ENCODE data around the gene RPTN. TPM values are rescaled to one million over a fixed set of nuclear protein-coding genes. Genes with fewer than 3 reads are reported as not detected.
"Not testable (repeated sequence)": the region's sequence is repeated elsewhere in the genome, so short reads cannot be mapped to it uniquely, and the experiment has no call there.

The RPTN gene
- total RNA-seq, 3 donors from 2014 or later = not detected

DNA sequence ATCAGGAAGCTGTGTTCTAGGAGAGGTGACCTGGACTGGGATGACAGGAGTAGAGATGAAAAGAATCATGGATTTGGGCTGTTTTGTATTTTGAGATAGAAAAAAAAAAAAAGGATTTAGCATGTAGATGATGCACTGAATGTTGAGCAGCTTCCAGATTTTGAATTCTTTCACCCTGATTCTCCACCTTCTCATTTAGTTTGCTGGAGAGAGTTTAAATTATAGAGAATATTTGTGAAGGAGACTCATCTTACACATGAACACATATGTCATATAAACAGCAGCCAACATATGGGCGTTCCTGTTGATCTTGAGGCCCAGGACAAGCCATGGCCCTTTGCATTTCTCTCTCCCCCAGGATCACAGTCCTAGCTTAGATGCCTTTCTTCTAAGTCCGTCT is 7.4 kb downstream of the RPTN start:
- Histone ChIP-seq H3K4me1 (no peaks in the 10 kb centered on the region), H3K4me3 (no peak overlapping the region), H3K36me3 (no peaks in the 10 kb centered on the region), H3K9me3 (peaks cover 20 to 21% of the 10 kb centered on the region in 2 donors), H3K27me3 (no peaks in the 10 kb centered on the region), H3K27ac (no peak overlapping the region)
- TF ChIP-seq, protein P1, sequence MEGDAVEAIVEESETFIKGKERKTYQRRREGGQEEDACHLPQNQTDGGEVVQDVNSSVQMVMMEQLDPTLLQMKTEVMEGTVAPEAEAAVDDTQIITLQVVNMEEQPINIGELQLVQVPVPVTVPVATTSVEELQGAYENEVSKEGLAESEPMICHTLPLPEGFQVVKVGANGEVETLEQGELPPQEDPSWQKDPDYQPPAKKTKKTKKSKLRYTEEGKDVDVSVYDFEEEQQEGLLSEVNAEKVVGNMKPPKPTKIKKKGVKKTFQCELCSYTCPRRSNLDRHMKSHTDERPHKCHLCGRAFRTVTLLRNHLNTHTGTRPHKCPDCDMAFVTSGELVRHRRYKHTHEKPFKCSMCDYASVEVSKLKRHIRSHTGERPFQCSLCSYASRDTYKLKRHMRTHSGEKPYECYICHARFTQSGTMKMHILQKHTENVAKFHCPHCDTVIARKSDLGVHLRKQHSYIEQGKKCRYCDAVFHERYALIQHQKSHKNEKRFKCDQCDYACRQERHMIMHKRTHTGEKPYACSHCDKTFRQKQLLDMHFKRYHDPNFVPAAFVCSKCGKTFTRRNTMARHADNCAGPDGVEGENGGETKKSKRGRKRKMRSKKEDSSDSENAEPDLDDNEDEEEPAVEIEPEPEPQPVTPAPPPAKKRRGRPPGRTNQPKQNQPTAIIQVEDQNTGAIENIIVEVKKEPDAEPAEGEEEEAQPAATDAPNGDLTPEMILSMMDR (IDR thresholded peaks at IDR 0.05) = no peak
- no peak for TF ChIP-seq POLR2A (IDR thresholded peaks at IDR 0.05)
- TF ChIP-seq POLR2AphosphoS5 (IDR thresholded peaks at IDR 0.05) = no peak
- intact Hi-C loops (cut with DNase I; ENCODE audit: low total_unique reads) = no loop called here
- DNase-seq (ENCODE audit: low spot score in 2 of 2) = no peak

DNA sequence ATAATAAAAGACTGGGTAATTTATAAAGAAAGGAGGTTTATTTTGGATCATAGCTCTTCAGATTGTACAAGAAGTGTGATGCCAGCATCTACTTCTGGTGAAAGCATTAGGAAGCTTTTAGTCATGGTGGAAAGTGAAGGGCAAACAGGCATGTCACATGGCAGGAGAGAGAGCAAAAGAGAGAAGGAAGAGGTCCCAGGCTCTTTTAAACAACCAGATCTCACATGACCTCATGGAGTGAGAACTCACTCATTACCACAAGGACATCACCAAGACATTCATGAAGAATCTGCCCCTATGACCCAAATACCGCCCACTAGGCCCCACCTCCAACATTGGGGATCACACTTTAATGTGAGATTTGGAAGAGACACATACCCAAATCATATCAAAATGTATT is 10.0 kb downstream of the RPTN start:
- no peak for DNase-seq (ENCODE audit: low spot score in 2 of 2)
- no peaks in the 10 kb centered on the region for H3K27me3 ChIP-seq
- no peaks in the 10 kb centered on the region for H3K4me1 ChIP-seq
- H3K9me3 ChIP-seq = peaks cover 20 to 21% of the 10 kb centered on the region in 2 donors
- intact Hi-C loops (cut with DNase I; ENCODE audit: low total_unique reads) = no loop called here
- H3K27ac ChIP-seq = no peak overlapping the region
- TF ChIP-seq POLR2A (IDR thresholded peaks at IDR 0.05) = no peak
- TF ChIP-seq, protein P1 (IDR thresholded peaks at IDR 0.05) = no peak
- TF ChIP-seq POLR2AphosphoS5 (IDR thresholded peaks at IDR 0.05) = no peak
- H3K36me3 ChIP-seq = no peaks in the 10 kb centered on the region
- no peak overlapping the region for H3K4me3 ChIP-seq

DNA sequence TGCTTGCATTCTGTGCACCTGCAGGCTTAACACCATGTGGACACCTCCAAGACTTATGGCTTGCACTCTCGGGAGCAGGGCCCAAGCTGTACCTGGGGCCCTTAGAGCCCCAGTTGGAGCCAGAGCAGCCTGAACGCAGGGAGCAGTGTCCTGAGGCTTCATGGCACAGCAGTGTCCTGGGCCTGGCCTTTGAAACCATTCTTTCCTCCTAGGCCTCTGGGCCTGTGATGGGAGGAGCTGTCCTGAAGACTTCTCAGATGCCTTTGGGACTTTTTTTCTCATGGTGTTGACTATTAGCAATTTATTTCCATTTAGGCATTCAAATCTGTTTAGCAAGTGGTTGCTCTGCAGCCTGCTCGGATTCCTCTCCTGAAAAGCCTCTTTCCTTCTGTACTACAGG is 11.0 kb downstream of the RPTN start:
- intact Hi-C loops (cut with DNase I; ENCODE audit: low total_unique reads) = no loop called here
- H3K4me1 ChIP-seq = no peaks in the 10 kb centered on the region
- no peak overlapping the region for H3K4me3 ChIP-seq
- no peaks in the 10 kb centered on the region for H3K36me3 ChIP-seq
- no peak overlapping the region for H3K27ac ChIP-seq
- TF ChIP-seq, protein P1 (IDR thresholded peaks at IDR 0.05) = no peak
- DNase-seq (ENCODE audit: low spot score in 2 of 2) = no peak
- no peaks in the 10 kb centered on the region for H3K27me3 ChIP-seq
- H3K9me3 ChIP-seq = peaks cover 20 to 21% of the 10 kb centered on the region in 2 donors

DNA sequence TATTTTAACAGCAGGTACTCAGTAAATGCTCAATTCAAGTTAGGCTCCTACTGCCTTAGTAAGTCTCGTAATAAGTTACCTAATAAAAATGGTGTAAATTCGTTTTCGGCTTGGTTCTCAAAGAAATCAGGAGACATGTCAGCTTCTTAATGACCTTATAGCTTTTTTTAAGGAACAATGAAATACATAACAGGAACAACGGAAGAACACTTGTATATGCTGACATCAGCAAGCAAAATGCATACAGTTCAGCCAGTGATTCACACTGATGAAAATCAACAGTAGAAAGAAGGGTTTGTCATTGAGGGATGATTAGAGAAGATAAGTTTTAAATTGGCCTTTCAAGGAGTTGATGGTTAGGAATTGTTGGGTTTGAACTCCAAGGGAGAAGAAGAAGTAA is 13.3 kb downstream of the RPTN start:
- no peaks in the 10 kb centered on the region for H3K36me3 ChIP-seq
- no peaks in the 10 kb centered on the region for H3K27me3 ChIP-seq
- no peak for DNase-seq (ENCODE audit: low spot score in 2 of 2)
- TF ChIP-seq POLR2A (IDR thresholded peaks at IDR 0.05) = no peak
- TF ChIP-seq, protein P1 (IDR thresholded peaks at IDR 0.05) = no peak
- no peak for TF ChIP-seq POLR2AphosphoS5 (IDR thresholded peaks at IDR 0.05)
- no peaks in the 10 kb centered on the region for H3K4me1 ChIP-seq
- intact Hi-C loops (cut with DNase I; ENCODE audit: low total_unique reads) = no loop called here
- no peak overlapping the region for H3K27ac ChIP-seq
- H3K4me3 ChIP-seq = no peak overlapping the region
- peaks cover 20 to 21% of the 10 kb centered on the region in 2 donors for H3K9me3 ChIP-seq

DNA sequence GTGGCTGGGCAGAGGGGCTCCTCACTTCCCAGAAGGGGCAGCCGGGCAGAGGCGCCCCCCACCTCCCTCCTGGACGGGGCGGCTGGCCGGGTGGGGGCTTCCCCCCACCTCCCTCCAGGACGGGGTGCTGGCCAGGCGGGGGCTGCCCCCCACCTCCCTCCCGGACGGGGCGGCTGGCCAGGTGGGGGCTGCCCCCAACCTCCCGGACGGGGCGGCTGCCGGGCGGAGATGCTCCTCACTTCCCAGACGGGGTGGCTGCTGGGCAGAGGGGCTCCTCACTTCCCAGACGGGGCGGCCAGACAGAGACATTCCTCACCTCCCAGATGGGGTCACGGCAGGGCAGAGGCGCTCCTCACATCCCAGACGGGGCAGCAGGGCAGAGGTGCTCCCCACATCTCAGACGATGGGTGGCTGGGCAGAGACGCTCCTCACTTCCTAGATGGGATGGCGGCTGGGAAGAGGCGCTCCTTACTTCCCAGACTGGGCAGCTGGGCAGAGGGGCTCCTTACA is 14.3 kb downstream of the RPTN start:
- H3K27me3 ChIP-seq; H3K27ac ChIP-seq; H3K36me3 ChIP-seq; H3K4me3 ChIP-seq; H3K4me1 ChIP-seq; intact Hi-C loops (cut with DNase I; ENCODE audit: low total_unique reads); DNase-seq (ENCODE audit: low spot score in 2 of 2): not testable (repeated sequence)
- H3K9me3 ChIP-seq = peaks cover 20 to 21% of the 10 kb centered on the region in 2 donors

Data from breast epithelium (tissue), 4 donors.